SK-MEL-5 (cell line): ENCODE measurements around the gene QRICH2. TPM values are rescaled to one million over a fixed set of nuclear protein-coding genes. Genes with fewer than 3 reads are reported as not detected.
"Not testable (repeated sequence)": the region's sequence is repeated elsewhere in the genome, so short reads cannot be mapped to it uniquely, and the experiment has no call there.

Experiments used
- DNase-seq: peaks from one replicate; pipeline ENCODE4 v3.0.0-alpha.2; 2016; ENCODE audit warnings: low read depth, low spot score
- in situ Hi-C: cut with HindIII; loops from 2 replicates; pipeline ENCODE4 v1.10.0; 2016; ENCODE audit warnings: low sequenced_read_pairs, high pct_unique_total_duplicates, low pct_unique_long_range_greater_than_20kb
- total RNA-seq: library from RNA; depleted of rRNA; stranded (reverse); fragments of >200 nt; shearing (Covaris generic); gene quantifications from 2 replicates; pipeline ENCODE4 v1.2.3, GENCODE V29; 2014

Gene QRICH2
- total RNA-seq, 1 experiment from 2014 or later: 2.7 TPM

DNA sequence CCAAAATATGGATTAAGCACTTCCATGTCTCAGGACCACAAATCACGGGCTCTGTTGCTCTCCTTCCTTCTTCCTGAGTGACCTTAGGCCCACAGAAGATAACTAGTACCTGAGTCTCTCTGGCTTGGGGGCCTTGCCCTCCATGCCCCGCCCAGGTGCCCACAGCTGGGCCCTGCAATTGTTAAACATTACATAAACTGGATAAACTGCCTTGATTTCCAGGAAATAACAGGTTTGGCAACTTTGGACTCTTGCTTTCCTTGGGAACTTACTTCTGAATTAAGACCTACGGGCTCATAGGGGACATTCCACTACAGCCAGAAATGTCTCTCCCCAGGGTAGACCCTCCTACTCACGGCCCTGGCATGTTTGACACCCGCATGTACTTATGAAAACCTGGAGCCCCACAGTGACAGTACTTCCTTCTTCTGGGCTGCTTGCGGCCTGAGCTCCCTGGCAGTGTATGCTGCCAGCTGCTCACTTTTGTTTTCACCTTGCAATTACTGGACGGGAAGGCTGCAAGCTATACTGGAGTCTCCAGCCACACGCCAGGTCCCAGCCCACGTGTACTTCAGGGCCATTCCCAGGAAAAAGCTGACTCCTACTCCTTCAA is 45.2 kb downstream of the QRICH2 start:
- in situ Hi-C loops: no loop called here
- DNase-seq: peak; percentile 46

DNA sequence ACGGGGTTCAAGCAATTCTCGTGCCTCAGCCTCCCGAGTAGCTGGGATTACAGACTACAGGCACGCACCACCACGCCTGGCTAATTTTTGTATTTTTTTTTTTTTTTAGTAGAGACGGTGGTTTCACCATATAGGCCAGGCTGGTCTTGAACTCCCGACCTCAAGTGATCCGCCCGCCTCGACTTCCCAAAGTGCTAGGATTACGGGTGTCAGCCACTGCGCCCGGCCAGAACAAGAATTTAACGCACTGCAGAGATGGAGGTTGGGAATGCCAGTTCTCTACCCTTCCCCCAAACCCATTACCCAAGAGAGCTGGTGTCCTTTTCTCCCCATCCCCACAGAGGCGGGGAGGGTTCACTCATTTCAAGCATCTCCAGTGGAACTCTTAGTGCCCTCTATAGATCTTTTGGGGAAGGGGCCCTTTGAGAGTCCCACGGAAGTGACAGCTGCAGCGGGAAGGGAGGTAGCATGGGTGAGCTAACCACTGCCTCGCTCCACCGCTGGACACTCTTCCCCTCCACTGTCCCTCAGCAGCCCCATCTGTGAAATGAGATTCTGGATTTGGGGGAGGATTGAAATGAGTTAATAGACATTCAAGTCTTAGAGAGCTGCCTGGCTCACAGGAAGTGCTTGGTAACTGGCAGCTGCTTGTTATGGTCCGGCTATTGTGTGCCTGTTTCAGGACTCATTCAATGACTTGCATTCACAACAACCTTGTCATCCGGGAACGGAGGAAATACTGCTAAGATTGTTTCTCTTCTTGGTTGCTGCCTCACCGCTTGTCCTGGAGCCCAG is 46.5 kb downstream of the QRICH2 start:
- in situ Hi-C loops: no loop called here
- peak; percentile 97 for DNase-seq

DNA sequence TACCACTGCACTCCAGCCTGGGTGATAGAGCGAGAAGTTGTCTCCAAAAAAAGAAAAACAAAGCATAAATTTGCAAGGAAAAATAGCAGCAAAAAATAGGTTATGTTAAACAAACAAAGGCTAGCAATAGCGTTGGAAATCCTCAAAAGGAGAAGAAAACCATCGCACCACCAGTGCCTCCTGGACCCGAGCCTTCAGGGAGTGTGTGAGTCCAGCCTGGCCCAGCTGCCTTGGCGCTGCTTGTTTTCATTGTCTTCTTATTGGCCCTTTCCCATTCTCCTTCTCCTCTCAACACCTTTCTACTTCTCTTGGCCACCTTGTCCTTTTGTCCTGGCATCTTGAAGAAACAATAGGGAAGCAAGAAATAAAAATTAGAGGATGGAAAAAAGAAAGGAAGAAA is 47.4 kb downstream of the QRICH2 start:
- in situ Hi-C loops: no loop called here
- no peak for DNase-seq

DNA sequence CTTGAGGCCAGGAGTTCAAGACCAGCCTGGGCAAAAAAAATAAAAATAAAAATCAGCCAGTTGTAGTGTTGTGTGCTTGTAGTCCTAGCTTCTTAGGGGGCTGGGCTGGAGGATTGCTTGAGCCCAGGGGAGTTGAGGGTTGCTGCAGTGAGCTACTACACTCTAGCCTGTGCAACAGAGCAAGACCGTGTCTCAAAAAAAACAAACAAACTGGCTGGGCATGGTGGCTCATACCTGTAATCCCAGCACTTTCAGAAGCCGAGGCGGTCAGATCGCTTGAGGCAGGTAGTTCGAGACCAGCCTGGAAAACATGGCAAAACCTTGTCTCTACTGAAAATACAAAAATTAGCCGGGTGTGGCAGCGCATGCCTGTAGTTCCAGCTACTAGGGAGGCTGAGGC is 47.9 kb downstream of the QRICH2 start:
- in situ Hi-C loops: no loop called here
- no peak for DNase-seq

DNA sequence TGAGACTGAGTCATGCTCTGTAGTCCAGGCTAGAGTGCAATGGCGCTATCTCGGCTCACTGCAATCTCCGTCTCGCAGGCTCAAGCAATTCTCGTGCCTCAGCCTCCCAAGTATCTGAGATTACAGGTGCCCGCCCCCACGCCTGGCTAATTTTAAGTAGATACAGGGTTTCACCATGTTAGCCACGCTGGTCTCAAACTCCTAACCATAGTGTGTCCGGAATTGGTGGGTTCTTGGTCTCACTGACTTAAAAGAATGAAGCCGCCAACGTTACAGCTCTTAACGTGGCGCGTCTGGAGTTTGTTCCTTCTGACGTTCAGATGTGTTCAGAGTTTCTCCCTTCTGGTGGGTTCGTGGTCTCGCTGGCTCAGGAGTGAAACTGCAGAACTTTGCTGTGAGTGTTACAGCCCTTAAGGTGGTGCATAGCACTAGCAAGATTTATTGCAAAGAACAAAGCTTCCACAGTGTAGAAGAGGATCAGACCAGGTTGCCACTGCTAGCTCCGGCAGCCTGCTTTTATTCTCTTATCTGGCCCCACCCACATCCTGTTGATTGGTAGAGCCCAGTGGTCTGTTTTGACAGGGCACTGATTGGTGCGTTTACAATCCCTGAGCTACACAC is 51.5 kb downstream of the QRICH2 start:
- in situ Hi-C loops, DNase-seq: not testable (repeated sequence)

DNA sequence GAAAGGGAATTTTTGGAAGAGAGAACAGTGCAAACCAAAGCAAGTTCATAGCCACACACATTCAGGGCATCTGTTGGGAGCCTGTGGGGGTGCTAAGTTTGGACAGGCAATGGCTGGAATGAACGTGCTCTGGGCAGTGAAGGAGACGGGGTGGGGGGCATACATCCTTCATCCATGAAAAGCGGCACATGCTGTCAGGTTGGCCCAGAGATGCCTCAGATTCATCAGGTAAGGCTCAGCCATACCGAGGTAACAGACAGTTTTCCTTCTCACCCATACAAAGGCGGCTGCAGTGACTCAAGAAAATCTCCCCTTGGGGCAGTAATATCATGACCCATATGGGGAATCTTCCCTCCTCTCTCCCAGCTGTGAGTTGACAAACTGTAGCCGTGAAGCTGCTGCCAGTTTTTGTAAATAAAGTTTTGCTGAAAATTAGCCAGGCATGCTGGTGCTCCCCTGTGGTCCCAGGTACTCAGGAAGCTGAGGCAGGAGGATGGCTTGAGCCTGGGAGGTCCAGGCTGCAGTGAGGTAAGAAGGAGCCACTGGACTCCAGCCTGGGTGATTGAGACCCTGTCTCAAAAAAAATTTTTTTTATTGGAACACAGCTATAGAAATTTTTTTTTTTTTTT is 52.2 kb downstream of the QRICH2 start:
- in situ Hi-C loops: no loop called here
- no peak for DNase-seq

DNA sequence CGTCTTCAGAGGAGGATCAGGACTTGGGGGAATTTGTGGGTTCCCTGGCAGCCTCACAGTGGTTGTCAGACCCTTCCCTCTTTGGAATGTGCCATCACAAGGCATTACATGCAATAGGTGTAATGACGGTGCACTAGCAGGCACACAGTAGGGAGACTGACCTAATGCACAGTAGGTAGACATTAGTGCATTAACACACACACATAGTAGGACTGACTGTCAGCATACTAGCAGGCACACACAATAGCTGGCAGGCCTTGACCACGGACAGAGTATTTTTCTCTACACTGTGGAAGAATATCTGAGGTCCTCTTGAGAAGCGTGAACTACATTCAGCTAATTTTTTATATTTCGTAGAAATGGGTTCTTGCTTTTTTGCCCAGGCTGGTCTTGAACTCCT is 53.8 kb downstream of the QRICH2 start:
- in situ Hi-C loops: no loop called here

DNA sequence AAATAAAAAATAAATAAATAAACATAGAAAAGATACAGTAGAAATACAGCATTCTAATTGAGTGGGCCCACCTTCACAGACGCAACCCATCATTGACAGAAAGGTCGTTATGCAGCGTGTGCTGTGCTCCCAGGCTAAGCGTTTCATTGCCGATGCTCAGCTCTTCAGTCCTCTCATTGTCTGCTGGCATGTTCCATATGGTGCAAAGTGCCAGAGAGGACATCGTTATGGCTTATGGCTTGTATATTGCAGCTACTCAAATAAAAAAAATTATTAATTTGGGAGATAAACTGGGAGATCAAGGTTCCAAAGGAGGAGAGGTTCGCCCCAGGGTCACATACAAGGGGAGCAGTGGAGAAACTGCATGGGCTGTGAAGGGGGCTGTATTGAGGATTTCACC is 54.2 kb downstream of the QRICH2 start:
- in situ Hi-C loops: no loop called here
- no peak for DNase-seq

More for the DNA sequence above, 53.8 kb downstream of the QRICH2 start:
- no peak for DNase-seq

DNA sequence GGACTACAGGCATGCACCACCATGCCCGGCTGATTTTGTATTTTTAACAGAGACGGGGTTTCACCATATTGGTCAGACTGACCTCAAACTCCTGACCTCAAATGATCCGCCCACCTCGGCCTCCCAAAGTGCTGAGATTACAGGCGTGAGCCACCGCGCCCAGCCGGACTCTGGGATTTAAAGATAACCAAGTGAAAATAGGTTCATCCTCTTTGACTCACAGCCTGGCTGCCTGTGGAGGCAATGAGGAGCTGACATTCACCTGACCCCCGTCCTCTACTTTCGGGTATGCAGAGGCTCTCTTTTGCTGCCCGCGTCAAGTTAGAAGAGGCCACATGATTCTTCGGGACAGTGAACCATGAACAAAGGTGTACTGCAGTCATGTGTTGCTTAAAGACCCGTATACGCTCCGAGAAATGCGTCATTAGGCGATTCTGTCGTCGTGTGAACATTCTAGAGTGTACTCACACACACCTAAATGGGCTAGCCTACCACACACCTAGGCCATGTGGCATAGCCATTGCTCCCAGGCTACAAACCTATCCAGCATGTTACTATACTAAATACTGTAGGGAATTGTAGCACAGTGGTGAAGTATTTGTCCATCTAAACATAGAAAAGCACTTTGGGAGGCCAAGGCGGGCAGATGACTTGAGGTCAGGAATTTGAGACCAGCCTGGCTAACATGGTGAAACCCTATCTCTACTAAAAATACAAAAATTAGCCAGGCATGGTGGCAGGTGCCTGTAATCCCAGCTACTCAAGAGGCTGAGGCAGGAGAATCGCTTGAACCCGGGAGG is 54.9 kb downstream of the QRICH2 start:
- in situ Hi-C loops: not testable (repeated sequence)

DNA sequence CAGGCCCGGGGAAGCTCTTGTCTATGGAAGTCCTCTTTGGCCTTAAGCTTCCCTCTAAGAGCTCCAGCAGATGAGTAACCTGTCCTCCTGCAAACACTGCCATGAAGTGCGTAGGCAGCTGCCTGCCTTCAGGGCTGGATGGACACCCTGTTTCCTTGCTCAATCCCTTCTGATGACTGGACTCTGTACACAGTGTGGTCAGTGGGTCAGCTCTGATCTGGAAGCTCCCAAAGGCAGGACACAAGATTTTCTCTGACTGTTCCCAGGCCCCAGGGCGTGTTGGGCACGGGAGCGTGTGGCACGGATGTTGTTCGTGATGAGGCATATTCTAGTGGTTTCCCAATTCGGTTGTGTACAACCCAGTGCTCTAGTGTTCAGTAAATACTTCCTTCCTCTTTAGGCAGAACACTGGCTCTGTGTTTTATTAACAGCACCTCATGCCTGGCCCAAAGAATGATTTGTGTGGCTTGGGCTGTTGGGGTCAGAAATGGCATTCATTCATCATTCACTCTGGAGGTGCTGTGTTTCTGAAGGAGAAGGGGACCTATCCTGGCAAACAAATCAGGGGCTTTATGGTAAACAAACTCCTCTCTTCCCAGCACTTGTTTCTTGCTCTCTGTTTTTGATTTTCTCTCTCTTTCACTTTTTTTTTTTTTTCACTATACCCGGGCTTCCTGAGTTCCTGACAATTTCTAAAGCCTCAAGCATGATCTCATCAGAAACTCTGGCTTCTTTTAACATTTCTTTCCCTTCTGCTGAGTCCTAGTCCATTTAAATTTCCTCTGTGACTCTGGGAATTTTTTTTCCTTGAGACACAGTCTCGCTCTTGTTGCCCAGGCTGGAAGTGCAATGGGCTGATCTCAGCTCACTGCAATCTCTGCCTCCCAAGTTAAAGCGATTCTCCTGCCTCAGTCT is 55.8 kb downstream of the QRICH2 start:
- peak; percentile 99 for DNase-seq
- in situ Hi-C loops: no loop called here

More for the DNA sequence above, 54.9 kb downstream of the QRICH2 start:
- not testable (repeated sequence) for DNase-seq

DNA sequence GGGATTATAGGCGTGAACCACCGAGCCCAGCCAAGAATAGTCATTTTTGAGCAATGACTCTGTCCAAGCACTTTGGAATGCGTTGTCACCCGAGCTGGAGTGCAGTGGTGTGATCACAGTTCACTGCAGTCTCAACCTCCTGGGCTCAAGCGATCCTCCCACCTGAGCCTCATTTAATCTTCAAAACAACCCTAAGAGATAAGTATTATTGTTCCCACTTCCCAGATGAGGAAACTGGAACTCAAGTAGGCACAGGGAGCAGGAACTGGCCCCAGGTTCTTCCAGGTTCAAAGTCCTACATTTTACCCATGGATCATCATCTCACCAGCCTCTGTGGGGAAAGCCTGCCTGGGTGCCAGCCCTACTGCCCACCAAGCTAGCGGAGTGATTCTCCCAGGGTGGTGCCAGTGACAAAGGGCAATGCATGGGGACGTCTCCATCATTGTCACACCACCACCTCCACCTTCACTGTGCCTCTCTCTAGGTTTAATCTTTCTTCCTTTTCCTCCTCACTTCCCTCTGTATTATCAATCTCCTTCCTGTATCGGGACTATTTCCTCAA is 56.5 kb downstream of the QRICH2 start:
- DNase-seq: no peak
- in situ Hi-C loops: no loop called here

DNA sequence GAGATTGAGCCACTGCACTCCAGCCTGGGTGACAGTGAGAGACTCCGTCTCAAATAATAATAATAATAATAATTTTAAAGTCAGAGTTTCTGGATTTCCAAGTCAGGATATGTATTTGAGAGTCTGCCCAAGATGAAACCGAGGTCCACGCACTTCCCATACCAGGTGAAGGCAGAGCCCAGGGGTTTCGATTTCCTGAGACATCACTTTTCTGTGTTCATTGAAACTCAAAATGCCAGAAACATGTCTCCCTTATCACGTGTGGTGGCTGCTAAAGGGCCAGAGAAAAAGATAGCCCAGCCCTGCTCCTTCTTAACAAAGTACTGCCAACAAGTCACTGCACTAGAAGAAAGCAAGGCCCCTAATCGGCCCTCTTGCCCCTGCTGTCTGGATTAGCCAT is 57.9 kb downstream of the QRICH2 start:
- no peak for DNase-seq
- in situ Hi-C loops: no loop called here

DNA sequence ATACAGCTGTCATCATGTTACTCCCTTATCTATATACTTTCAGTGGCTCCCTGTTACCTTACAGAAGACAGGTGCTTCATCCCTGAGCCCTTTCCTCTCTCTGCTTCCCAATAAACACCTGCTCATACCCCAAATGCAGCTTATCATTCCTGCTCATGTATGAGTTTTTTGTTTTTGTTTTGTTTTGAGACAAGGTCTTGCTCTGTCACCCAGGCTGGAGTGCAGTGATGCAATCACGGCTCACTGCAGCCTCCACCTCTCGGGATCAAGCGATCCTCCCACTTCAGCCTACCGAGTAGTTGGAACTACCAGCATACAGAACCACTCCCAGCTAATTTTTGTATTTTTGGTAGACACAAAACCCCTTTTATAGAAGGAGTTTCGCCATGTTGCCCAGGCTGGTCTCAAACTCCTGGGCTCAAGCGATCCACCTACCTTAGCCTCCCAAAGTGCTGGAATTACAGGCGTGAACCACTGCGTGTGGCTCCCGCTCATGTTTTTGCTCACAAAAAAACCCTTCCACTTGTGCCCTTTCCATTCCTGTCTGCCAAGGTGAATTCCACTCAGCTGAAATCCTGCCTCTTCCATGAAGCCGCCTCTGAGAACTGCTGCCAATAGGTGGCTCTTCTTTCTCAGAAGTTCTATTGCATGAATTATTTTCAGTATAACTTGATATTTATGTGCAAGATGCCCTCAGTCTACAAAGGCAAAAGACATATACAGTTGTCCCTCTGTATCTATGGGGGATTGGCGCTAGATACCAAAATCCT is 59.9 kb downstream of the QRICH2 start:
- in situ Hi-C loops: no loop called here

DNA sequence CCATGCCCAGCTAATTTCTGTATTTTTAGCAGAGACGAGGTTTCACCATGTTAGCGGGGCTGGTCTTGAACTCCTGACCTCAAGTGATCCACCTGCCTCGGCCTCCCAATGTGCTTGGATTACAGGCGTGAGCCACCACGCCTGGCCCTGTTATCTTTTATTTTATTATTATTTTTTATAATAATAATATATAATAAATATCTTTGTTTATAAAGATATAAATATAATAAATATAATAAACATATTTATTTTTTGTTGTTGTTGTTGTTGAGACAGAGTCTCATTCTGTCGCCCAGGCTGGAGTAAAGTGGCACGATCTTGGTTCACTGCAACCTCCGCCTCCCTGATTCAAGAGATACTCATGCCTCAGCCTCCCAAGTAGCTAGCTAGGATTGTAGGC is 60.8 kb downstream of the QRICH2 start:
- in situ Hi-C loops: no loop called here
- no peak for DNase-seq

More for the DNA sequence above, 59.9 kb downstream of the QRICH2 start:
- peak; percentile 63 for DNase-seq

DNA sequence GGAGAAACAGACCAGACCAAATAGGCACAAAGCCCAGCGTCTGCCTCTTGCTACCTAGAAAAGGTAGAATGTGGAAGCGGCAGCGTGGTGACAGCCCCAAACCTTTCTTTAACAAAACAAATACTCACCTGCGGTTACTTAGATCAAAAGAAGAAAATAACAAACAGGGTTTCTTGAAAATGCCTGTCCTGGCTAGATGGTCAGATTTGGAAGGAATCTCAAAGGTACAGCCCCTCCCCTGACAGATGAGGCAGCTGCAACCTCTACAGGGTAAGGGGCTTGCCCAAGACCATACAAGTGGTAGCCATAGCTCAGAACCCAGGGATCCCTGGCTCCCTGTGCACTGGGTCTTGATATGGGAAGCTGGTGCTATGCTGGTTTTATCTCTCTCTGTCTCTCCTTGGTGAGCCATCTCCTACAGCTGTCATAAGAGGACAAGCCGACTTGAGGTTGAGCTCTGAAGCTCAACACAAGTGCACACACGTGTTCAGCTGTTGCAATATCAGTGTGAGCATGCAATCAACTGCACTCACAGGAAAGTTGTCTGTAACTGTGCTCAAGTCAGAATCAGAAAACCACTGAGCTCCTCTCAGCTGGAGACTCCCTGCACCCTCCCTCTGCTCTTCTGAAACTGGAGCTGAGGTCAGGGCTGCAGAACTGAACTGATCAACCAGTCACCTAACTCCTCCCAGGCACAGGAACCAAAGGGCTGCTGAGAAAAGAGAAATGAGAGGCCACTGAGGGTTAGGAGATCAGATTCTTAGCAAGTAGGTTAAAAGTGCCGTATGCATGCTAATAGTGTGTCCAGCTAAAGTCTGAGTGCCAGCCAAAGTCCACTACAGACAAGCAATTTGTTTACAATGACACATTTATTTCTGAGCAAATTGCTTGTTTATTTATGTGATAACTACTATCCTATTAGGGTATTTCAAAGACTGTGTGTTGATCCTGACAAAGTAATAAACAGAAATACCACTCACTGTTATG is 61.7 kb downstream of the QRICH2 start:
- peak; percentile 57 for DNase-seq
- in situ Hi-C loops: no loop called here
